ENCODE data around the gene HAUS7.

DNA sequence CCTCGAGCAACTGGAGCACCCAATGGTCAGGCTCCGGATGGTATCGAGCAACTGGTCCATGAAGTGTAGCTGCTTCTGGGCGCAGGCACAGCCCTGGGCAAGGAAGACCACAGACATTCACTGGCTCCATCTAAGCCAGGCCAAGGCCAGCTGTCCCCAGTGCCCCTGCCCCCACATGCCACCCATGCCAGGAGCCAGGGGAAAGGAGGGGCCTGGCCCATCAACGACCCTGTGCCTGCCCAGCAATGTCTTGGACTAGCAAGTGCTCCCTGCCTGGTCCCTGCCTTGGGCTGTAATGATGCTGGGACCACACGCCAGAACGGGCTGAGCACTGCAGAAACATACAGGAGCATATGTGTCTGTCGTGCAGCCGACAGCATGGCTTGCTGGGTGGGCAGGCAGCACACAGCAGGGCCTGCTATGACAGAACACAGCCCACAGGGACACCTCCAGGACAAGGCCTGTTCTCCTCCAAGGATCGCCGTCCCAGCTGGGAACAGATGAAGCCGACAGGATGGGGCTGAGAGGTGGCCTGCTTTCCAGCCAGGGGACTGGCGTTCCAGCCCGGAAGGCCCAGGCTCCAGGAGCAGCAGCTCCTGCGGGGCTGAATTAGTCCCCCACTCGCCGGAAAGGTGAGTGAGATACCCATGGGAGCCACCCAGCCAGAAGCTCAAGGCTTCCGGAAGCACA lies 13.1 kb downstream of the HAUS7 start:
- TF ChIP-seq, protein P1, sequence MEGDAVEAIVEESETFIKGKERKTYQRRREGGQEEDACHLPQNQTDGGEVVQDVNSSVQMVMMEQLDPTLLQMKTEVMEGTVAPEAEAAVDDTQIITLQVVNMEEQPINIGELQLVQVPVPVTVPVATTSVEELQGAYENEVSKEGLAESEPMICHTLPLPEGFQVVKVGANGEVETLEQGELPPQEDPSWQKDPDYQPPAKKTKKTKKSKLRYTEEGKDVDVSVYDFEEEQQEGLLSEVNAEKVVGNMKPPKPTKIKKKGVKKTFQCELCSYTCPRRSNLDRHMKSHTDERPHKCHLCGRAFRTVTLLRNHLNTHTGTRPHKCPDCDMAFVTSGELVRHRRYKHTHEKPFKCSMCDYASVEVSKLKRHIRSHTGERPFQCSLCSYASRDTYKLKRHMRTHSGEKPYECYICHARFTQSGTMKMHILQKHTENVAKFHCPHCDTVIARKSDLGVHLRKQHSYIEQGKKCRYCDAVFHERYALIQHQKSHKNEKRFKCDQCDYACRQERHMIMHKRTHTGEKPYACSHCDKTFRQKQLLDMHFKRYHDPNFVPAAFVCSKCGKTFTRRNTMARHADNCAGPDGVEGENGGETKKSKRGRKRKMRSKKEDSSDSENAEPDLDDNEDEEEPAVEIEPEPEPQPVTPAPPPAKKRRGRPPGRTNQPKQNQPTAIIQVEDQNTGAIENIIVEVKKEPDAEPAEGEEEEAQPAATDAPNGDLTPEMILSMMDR (IDR thresholded peaks at IDR 0.05; ENCODE audit: poor library complexity, severe bottlenecking), result no peak
- TF ChIP-seq POLR2AphosphoS5 (IDR thresholded peaks at IDR 0.05) (no peak), EZH2 (IDR thresholded peaks at IDR 0.05; ENCODE audit: borderline replicate concordance, insufficient read depth, low read length, poor library complexity, severe bottlenecking) (no peak), SMC3 (conservative IDR thresholded peaks at IDR 0.05; ENCODE audit: poor library complexity) (no peak), TAF1 (IDR thresholded peaks at IDR 0.05; ENCODE audit: low read depth) (no peak), MXI1 (conservative IDR thresholded peaks at IDR 0.05; ENCODE audit: poor library complexity, severe bottlenecking) (no peak)
- TF ChIP-seq, protein P2, sequence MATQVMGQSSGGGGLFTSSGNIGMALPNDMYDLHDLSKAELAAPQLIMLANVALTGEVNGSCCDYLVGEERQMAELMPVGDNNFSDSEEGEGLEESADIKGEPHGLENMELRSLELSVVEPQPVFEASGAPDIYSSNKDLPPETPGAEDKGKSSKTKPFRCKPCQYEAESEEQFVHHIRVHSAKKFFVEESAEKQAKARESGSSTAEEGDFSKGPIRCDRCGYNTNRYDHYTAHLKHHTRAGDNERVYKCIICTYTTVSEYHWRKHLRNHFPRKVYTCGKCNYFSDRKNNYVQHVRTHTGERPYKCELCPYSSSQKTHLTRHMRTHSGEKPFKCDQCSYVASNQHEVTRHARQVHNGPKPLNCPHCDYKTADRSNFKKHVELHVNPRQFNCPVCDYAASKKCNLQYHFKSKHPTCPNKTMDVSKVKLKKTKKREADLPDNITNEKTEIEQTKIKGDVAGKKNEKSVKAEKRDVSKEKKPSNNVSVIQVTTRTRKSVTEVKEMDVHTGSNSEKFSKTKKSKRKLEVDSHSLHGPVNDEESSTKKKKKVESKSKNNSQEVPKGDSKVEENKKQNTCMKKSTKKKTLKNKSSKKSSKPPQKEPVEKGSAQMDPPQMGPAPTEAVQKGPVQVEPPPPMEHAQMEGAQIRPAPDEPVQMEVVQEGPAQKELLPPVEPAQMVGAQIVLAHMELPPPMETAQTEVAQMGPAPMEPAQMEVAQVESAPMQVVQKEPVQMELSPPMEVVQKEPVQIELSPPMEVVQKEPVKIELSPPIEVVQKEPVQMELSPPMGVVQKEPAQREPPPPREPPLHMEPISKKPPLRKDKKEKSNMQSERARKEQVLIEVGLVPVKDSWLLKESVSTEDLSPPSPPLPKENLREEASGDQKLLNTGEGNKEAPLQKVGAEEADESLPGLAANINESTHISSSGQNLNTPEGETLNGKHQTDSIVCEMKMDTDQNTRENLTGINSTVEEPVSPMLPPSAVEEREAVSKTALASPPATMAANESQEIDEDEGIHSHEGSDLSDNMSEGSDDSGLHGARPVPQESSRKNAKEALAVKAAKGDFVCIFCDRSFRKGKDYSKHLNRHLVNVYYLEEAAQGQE (IDR thresholded peaks at IDR 0.05; ENCODE audit: borderline replicate concordance), result no peak

Data from neural cell (in vitro differentiated cells).